K562 (cell line): ENCODE measurements around the gene UQCRC2. TPM values are rescaled to one million over a fixed set of nuclear protein-coding genes. Genes with fewer than 3 reads are reported as not detected.

Experiments
- ATF6 ChIP-seq: sonication (generic); formaldehyde crosslinking; IDR thresholded peaks from 2 replicates; pipeline ENCODE4 v1.4.0; 2020; ENCODE audit warnings: mild to moderate bottlenecking, missing genetic modification reagents
- CHD2 ChIP-seq: IDR thresholded peaks from 2 replicates; pipeline ENCODE4 v1.6.1; 2011; ENCODE audit warnings: low read depth, low read length
- DMBX1 ChIP-seq: fragments of 250-450 bp; sonication (Bioruptor Pico); IDR thresholded peaks from 2 replicates; pipeline ENCODE4 v1.8.0; 2022; ENCODE audit warnings: inconsistent platforms, mild to moderate bottlenecking, moderate library complexity, borderline replicate concordance
- ETV6 ChIP-seq, 3 experiments: fragments of 150-350 bp in 1 of 3; sonication (generic) in 1 of 3; formaldehyde crosslinking in 1 of 3; IDR thresholded peaks; 2 replicates each; pipeline versions ENCODE4 v1.6.1 to v1.8.0; 2014 to 2022; ENCODE audit warnings: borderline replicate concordance in 2 of 3, low read depth in 2 of 3, antibody characterized with exemption in 1 of 3, low read length in 1 of 3, mild to moderate bottlenecking in 1 of 3, missing genetic modification reagents in 1 of 3
- FOXA1 ChIP-seq: fragments of 450-650 bp; IDR thresholded peaks from 2 replicates; pipeline ENCODE4 v1.6.1; 2016; ENCODE audit warnings: mild to moderate bottlenecking, borderline replicate concordance
- GTF2F1 ChIP-seq: IDR thresholded peaks from 2 replicates; pipeline ENCODE4 v1.6.1; 2011; ENCODE audit warnings: low read depth, low read length, improper control_type of control experiment
- PTBP1 ChIP-seq: fragments of 200-400 bp; formaldehyde crosslinking; IDR thresholded peaks from 2 replicates; pipeline ENCODE4 v1.6.1; 2017; ENCODE audit warnings: low read depth, low read length
- REST ChIP-seq, 2 experiments: fragments of 450-650 bp; formaldehyde crosslinking in 1 of 2; IDR thresholded peaks; 2 replicates each; pipeline versions ENCODE4 v1.4.0 to v1.6.1; 2014 to 2020; ENCODE audit warnings: mild to moderate bottlenecking in 2 of 2, borderline replicate concordance in 1 of 2, low read depth in 1 of 2
- SFPQ ChIP-seq: fragments of 200-400 bp; formaldehyde crosslinking; IDR thresholded peaks from 2 replicates; pipeline ENCODE4 v1.6.1; 2017; ENCODE audit warnings: mild to moderate bottlenecking, low read depth, low read length, moderate library complexity
- SMAD1 ChIP-seq: fragments of 150-350 bp; IDR thresholded peaks from 2 replicates; pipeline ENCODE4 v1.6.1; 2014; ENCODE audit warnings: low read length, low read depth; ENCODE audit not compliant: partially characterized antibody
- TARDBP ChIP-seq: fragments of 450-650 bp; IDR thresholded peaks from 2 replicates; pipeline ENCODE4 v1.6.1; 2016
- TCF7L2 ChIP-seq: fragments of 150-350 bp; IDR thresholded peaks from 2 replicates; pipeline ENCODE4 v1.6.1; 2016; ENCODE audit warnings: low read depth, mild to moderate bottlenecking, low read length, moderate library complexity
- ZNF232 ChIP-seq: sonication (generic); formaldehyde crosslinking; IDR thresholded peaks from 2 replicates; pipeline ENCODE4 v1.8.0; 2022; ENCODE audit warnings: mild to moderate bottlenecking, missing genetic modification reagents
- ZNF253 ChIP-seq: fragments of 250-450 bp; sonication (Bioruptor Pico); conservative IDR thresholded peaks from 2 replicates; pipeline ENCODE4 v1.6.1; 2021; ENCODE audit warnings: mild to moderate bottlenecking
- ZNF586 ChIP-seq: fragments of 450-650 bp; formaldehyde crosslinking; conservative IDR thresholded peaks from 2 replicates; pipeline ENCODE4 v1.4.0; 2020; ENCODE audit warnings: mild to moderate bottlenecking, moderate library complexity
- polyA plus RNA-seq, 8 experiments: library from polyadenylated mRNA; depleted of rRNA in 4 of 8; stranded (reverse) in 5 of 8; unstranded in 3 of 8; fragments of >200 nt; fragmentation: Nextera tagmentation in 2 of 8; fragmentation: Illumina TruSeq in 1 of 8; extraction: Ambion mirVana in 2 of 8; extraction: Trizol in 1 of 8; gene quantifications; 2 replicates each; pipeline versions ENCODE4 v1.2.1 to v1.2.3, GENCODE V29; 2011 to 2014; ENCODE audit warnings: inconsistent platforms in 1 of 8, missing spikeins in 1 of 8
- total RNA-seq, 7 experiments: library from RNA; depleted of rRNA in 6 of 7; stranded (reverse); fragments of >200 nt in 6 of 7; fragmentation: Illumina TruSeq in 2 of 7; extraction: Trizol in 2 of 7; gene quantifications; 2 replicates each; pipeline versions ENCODE4 v1.2.1 to v1.2.3, GENCODE V29; 2011 to 2021; ENCODE audit warnings: low replicate concordance in 1 of 7

The UQCRC2 gene
- total and polyA plus RNA-seq, 9 of the 15 experiments (the other 6 are each of a cell fraction or from before 2014, with no cell fraction given) = 177 to 516 (median 319) TPM

GRCh38 chr16:22007509-22008214, 54.5 kb downstream of the UQCRC2 start, which contains the start of gene MOSMO (continued):
- TF ChIP-seq REST (IDR thresholded peaks at IDR 0.05; ENCODE audit: borderline replicate concordance) = peak; percentile 96
- TF ChIP-seq REST (CRISPR knock-in tag; IDR thresholded peaks at IDR 0.05; ENCODE audit: low read depth) = peak; percentile 80
- TF ChIP-seq TARDBP = no peak
- no peak for TF ChIP-seq ZNF232 (CRISPR knock-in tag)
- no peak for TF ChIP-seq ZNF253 (CRISPR knock-in tag)
- TF ChIP-seq ETV6 (IDR thresholded peaks at IDR 0.05; ENCODE audit: borderline replicate concordance in 1 of 2, low read depth in 2 of 2, low read length in 1 of 2) = no peak
- no peak for TF ChIP-seq ETV6 (CRISPR knock-in tag; IDR thresholded peaks at IDR 0.05; ENCODE audit: borderline replicate concordance)
- no peak for TF ChIP-seq SFPQ
- TF ChIP-seq PTBP1 = no peak
- TF ChIP-seq GTF2F1 = no peak
- no peak for TF ChIP-seq TCF7L2
- TF ChIP-seq DMBX1 (CRISPR knock-in tag) = no peak
- TF ChIP-seq FOXA1 = no peak
- no peak for TF ChIP-seq ATF6 (CRISPR knock-in tag)
- TF ChIP-seq CHD2 = no peak
- TF ChIP-seq SMAD1 = no peak
- no peak for TF ChIP-seq ZNF586 (CRISPR knock-in tag)
